Heart right ventricle (tissue), 16 donors: ENCODE measurements around the gene TRIM52. TPM values are rescaled to one million over a fixed set of nuclear protein-coding genes. Genes with fewer than 3 reads are reported as not detected.

ENCODE experiments used
- ATAC-seq, 8 donors: fragments of 200-7000 bp; cut with Tn5 transposase; one replicate each; pipeline ENCODE4 v1.9.1; 2020; ENCODE audit warnings: mild to moderate bottlenecking in 8 of 8, moderate library complexity in 8 of 8, moderate number of reproducible peaks in 1 of 8
- DNase-seq, 2 donors: peaks; one replicate each; pipeline ENCODE4 v3.0.0-alpha.2; 2020
- H3K27ac ChIP-seq, 10 donors: fragments of 200-600 bp; sonication (generic) in 2 of 10; one replicate each; pipeline versions ENCODE4 v1.5.0 to v1.8.0; 2020 to 2022; ENCODE audit warnings: mild to moderate bottlenecking in 3 of 10
- H3K27me3 ChIP-seq, 7 donors: fragments of 200-600 bp; one replicate each; pipeline ENCODE4 v1.8.0; 2021 to 2022; ENCODE audit warnings: mild to moderate bottlenecking in 2 of 7
- H3K36me3 ChIP-seq, 9 donors: fragments of 200-600 bp; sonication (generic) in 1 of 9; one replicate each; pipeline versions ENCODE4 v1.5.0 to v1.8.0; 2020 to 2022; ENCODE audit warnings: mild to moderate bottlenecking in 2 of 9
- H3K4me1 ChIP-seq, 9 donors: fragments of 200-600 bp; sonication (generic) in 1 of 9; one replicate each; pipeline versions ENCODE4 v1.5.0 to v1.8.0; 2020 to 2022; ENCODE audit warnings: mild to moderate bottlenecking in 4 of 9
- H3K4me3 ChIP-seq, 10 donors: fragments of 200-600 bp; sonication (generic) in 2 of 10; one replicate each; pipeline versions ENCODE4 v1.5.0 to v1.8.0; 2020 to 2022; ENCODE audit warnings: mild to moderate bottlenecking in 7 of 10, moderate library complexity in 2 of 10
- H3K9me3 ChIP-seq, 11 donors: fragments of 200-600 bp in 10 of 11; sonication (generic) in 2 of 11; one replicate each; pipeline versions ENCODE4 v1.5.0 to v1.8.0; 2013 to 2022; ENCODE audit warnings: mild to moderate bottlenecking in 2 of 11, control low read depth in 1 of 11, moderate library complexity in 1 of 11
- WGBS, 2 donors: extraction: QIAGEN DNeasy Blood & Tissue Kit; methylation state at CpG; one replicate each; pipeline ENCODE4 v1.1.7; 2013; ENCODE audit warnings: inconsistent platforms in 1 of 2; 5-methylcytosine and 5-hydroxymethylcytosine counted together
- intact Hi-C, 10 donors: fragments of 100-400 bp; cut with DNase I; formaldehyde crosslinking; loops; one replicate each; pipeline versions ENCODE4 v1.11.1 to v1.14.2; 2022
- polyA plus RNA-seq, 2 donors: library from polyadenylated mRNA; stranded (reverse); fragments of 200-250 nt; gene quantifications; one replicate each; pipeline ENCODE4 v1.2.3, GENCODE V29; 2013
- total RNA-seq, 10 donors: library from RNA; stranded (reverse); fragmentation: NEBNext Ultra II Directional in 3 of 10; extraction: Animal tissue kit (Norgen Biotek cat#: 25700) in 3 of 10; gene quantifications; one replicate each; pipeline versions ENCODE4 v1.2.1 to v1.2.4, GENCODE V29; 2021 to 2023
- TF ChIP-seq, protein P1 (sequence below), 9 donors: fragments of 200-600 bp; sonication (generic) in 2 of 9; IDR thresholded peaks; one replicate each; pipeline versions ENCODE4 v1.5.0 to v1.8.0; 2021 to 2022; ENCODE audit warnings: antibody characterized with exemption in 9 of 9, mild to moderate bottlenecking in 5 of 9, moderate library complexity in 1 of 9
- donor health status: Arrhythmogenic right ventricular cardiomyopathy.
- donor health status: ischemic (EF 13 %, LVEDD 7.1; RV severe dilation, severe dysfunction).
- donor health status: healthy with polysubstance abuse.
- donor health status: DM: no; HTN: yes; CAD: no.
- donor health status: DM: no; HTN: no; CAD: no.
- donor health status: ischemic (EF 25% LVEDD 6.9; RV normal size, moderate dysfunction).
- donor health status: ischemic (EF 25% LVEDD 5.7; RV mildly dilated, moderate dysfunction).
- donor health status: healthy.
- donor health status: DM: yes; HTN: yes; CAD: no.
- donor health status: Ischemic cardiomyopathy.
- donor health status: ischemic (EF 35%, LVEDD 5.7; RV mildly dilated, moderate dysfunction).
- donor health status: nonischemic (EF 11% LVEDD 7.7; RV severe dilation, severe dysfunction).
- donor health status: DM: yes; HTN: yes; CAD: no.
- donor health status: PGD.
- donor health status: ischemic (EF 29% LVEDD 5.4; RV normal size, mild dysfunction).
- donor health status: nonischemic (EF 23%, LVEDD 6.1; RV moderate dilation, normal function).

Gene TRIM52
- total and polyA plus RNA-seq, 12 donors = 4.1 to 27.1 (median 7.5) TPM

DNA sequence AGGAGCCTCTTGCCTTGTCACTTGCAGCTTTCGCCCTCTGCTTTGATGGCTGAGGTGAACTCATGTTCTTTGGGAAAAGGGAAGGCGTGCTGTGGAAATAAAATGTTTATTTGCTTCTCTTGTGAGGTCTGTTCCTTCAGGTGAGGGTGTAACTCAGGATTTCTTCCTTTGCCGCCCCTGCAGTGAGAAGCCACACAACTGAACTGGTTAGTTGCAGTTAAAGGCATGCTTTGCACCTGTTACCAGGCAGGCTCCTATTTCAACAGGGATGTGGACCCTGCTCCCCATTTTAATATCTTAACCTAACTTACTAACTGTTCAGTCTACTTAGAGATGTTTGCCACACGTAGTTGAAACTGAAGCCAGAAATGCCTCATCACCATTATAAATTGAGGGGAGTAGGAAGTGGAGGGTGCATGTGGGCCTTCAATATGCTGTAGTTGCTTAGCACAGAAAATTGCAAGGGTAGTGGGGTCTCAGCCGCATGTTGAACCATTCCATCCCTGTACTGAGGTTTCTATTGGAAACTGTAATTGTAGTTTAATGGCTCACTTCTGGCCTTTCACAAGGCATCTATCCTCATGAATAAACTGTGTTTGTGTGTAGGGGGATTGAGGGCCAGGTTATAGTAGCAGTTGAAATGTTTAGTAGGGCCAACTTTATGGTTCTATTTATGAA, 25.1 kb downstream of the TRIM52 start:
- H3K4me3 ChIP-seq = no peak overlapping the region
- peaks cover 0 to 17% (median 8%) of the 10 kb centered on the region in 9 donors for H3K4me1 ChIP-seq
- H3K36me3 ChIP-seq = peaks cover 10 to 100% (median 86%) of the 10 kb centered on the region in 9 donors
- no peak overlapping the region for H3K27ac ChIP-seq
- TF ChIP-seq, protein P1, sequence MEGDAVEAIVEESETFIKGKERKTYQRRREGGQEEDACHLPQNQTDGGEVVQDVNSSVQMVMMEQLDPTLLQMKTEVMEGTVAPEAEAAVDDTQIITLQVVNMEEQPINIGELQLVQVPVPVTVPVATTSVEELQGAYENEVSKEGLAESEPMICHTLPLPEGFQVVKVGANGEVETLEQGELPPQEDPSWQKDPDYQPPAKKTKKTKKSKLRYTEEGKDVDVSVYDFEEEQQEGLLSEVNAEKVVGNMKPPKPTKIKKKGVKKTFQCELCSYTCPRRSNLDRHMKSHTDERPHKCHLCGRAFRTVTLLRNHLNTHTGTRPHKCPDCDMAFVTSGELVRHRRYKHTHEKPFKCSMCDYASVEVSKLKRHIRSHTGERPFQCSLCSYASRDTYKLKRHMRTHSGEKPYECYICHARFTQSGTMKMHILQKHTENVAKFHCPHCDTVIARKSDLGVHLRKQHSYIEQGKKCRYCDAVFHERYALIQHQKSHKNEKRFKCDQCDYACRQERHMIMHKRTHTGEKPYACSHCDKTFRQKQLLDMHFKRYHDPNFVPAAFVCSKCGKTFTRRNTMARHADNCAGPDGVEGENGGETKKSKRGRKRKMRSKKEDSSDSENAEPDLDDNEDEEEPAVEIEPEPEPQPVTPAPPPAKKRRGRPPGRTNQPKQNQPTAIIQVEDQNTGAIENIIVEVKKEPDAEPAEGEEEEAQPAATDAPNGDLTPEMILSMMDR (IDR thresholded peaks at IDR 0.05) = no peak
- 73 to 79% methylated on average over 5 of the region's 5 CpGs for WGBS, 2 donors
- ATAC-seq = no peak
- intact Hi-C loops = no loop called here
- no peaks in the 10 kb centered on the region for H3K9me3 ChIP-seq
- no peaks in the 10 kb centered on the region for H3K27me3 ChIP-seq
- no peak for DNase-seq

DNA sequence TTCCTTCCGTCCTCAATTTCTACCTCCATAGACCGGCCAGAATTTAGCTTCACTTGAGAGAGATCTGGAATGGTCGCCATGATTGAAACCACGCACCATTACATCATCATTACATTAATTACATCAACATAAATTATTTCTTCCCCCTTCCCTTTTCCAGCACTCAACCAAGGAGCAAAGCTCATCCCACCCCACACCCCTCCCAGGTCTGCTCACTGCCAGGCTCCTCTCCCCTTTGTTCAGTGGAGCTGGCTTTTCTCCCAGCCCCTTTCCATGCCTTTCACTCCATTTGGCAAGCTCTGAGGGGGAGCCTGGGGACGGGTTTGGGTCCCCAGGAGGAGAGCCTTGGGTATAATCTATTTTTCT, 25.6 kb downstream of the TRIM52 start:
- WGBS, 2 donors = 76 to 81% methylated on average over 5 of the region's 5 CpGs
- Histone ChIP-seq H3K27me3 (no peaks in the 10 kb centered on the region), H3K36me3 (peaks cover 10 to 100% (median 81%) of the 10 kb centered on the region in 9 donors), H3K9me3 (no peaks in the 10 kb centered on the region), H3K4me1 (peaks cover 0 to 14% (median 5%) of the 10 kb centered on the region in 9 donors), H3K4me3 (no peak overlapping the region), H3K27ac (no peak overlapping the region)
- TF ChIP-seq, protein P1 (IDR thresholded peaks at IDR 0.05) = no peak
- ATAC-seq = no peak
- intact Hi-C loops = no loop called here
- DNase-seq = no peak

DNA sequence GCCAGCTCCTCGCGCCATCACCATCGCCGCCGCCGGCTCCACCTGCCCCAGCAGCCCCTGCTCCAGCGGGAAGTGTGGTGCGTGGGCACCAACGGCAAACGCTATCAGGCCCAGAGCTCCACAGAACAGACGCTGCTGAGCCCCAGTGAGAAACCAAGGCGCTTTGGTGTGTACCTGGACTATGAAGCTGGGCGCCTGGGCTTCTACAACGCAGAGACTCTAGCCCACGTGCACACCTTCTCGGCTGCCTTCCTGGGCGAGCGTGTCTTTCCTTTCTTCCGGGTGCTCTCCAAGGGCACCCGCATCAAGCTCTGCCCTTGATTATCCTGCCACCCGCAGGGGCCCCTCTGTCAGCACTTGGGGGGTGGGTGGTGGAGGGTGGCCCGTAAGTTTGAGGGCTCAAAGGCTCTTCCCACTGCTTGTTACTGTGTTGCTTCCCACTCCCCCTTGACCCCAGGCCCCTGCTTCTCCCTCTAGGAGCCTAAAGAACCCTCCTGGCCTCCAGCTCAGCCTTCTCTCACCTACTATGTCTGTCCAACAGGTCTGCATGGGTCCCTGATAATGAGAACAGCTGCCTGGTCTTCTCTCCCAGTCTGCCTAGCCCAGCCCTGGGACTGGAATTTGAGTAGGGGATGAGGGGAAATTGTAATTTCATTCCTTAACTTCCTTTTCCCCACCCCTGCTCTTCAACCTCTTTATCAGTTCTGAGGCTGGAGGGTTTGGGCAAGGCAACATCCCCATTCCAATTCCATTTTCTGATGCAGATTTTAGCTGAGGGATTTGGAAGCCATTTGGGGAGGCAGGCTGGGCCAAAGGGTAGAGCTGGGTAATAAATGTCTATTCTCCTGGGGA, 26.3 kb downstream of the TRIM52 start:
- Histone ChIP-seq H3K36me3 (peaks cover 10 to 100% (median 78%) of the 10 kb centered on the region in 9 donors), H3K27me3 (no peaks in the 10 kb centered on the region), H3K9me3 (no peaks in the 10 kb centered on the region), H3K4me3 (no peak overlapping the region), H3K27ac (no peak overlapping the region), H3K4me1 (peaks cover 0 to 8% (median 0%) of the 10 kb centered on the region in 9 donors)
- ATAC-seq (peak in 4 of 8 donors; percentile 6 to 18 (median 10)), DNase-seq (no peak)
- 85% methylated on average over 22 of the region's 22 CpGs for WGBS, 2 donors
- TF ChIP-seq, protein P1 (IDR thresholded peaks at IDR 0.05) = no peak
- intact Hi-C loops = no loop called here

DNA sequence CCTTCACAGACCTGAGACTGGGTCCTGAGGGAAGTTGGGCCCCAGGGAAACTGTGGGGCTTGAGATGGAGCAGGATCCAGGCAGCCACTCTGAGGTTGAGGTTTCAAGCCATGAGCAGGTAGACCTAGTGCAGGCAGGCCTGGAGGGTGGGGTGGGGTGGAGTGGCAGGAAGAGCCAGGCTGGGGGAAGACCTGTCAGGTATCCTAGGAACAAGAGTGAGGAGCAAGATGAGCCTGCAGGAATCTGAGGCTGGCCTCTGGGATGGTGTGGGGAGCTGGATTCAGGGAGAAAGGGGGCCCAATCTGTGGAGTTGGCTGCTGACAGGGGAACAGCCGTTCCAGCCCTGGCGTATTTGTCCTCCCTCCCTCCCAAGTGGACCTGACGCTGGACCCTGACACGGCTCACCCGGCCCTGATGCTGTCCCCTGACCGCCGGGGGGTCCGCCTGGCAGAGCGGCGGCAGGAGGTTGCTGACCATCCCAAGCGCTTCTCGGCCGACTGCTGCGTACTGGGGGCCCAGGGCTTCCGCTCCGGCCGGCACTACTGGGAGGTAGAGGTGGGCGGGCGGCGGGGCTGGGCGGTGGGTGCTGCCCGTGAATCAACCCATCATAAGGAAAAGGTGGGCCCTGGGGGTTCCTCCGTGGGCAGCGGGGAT, 27.0 kb downstream of the TRIM52 start:
- Histone ChIP-seq H3K4me1 (peaks cover 0 to 3% (median 0%) of the 10 kb centered on the region in 9 donors), H3K4me3 (no peak overlapping the region), H3K36me3 (peaks cover 9 to 99% (median 70%) of the 10 kb centered on the region in 9 donors), H3K9me3 (no peaks in the 10 kb centered on the region), H3K27ac (no peak overlapping the region), H3K27me3 (no peaks in the 10 kb centered on the region)
- intact Hi-C loops = no loop called here
- WGBS, 2 donors = 90 to 92% methylated on average over 24 of the region's 24 CpGs
- TF ChIP-seq, protein P1 (IDR thresholded peaks at IDR 0.05) = no peak
- ATAC-seq (peak in 2 of 8 donors; percentile 4 to 31), DNase-seq (no peak)
